Measurements from ENCODE around the gene FBXO42. TPM values are rescaled to one million over a fixed set of nuclear protein-coding genes. Genes with fewer than 3 reads are reported as not detected.

FBXO42 gene
- total and polyA plus RNA-seq, 2 of the 8 experiments (the other 6 are each of a cell fraction or from before 2014, with no cell fraction given) = 15.1 to 17.0 TPM

GRCh38 chr1:16300436-16300835, 51.8 kb downstream of the FBXO42 start:
- Histone ChIP-seq H2BK15ac (ENCODE audit: low read length) (no peak overlapping the region), H2BK120ac (replicated peaks; ENCODE audit: low read depth, low read length) (no peak overlapping the region), H2AK5ac (ENCODE audit: low read depth, low read length) (no peak overlapping the region), H3K18ac (ENCODE audit: extremely low read depth, low read length) (no peak overlapping the region), H2BK12ac (ENCODE audit: low read depth, low read length) (no peak overlapping the region), H3K27ac (ENCODE audit: low read depth, low read length) (no peak overlapping the region), H3K9me3 (ENCODE audit: insufficient read depth in 2 of 2, low read depth in 1 of 2, low read length in 1 of 2) (no peaks in the 10 kb centered on the region), H4K8ac (ENCODE audit: extremely low read depth, insufficient read depth, low read length) (no peak overlapping the region), H4K91ac (replicated peaks; ENCODE audit: insufficient read length, low read length) (no peak overlapping the region), H3K27me3 (replicated peaks in 1 of 4; ENCODE audit: control insufficient read depth in 3 of 4, extremely low read depth in 1 of 4, insufficient read depth in 3 of 4, low read length in 3 of 4) (no peaks in the 10 kb centered on the region), H4K20me1 (replicated peaks in 1 of 2; ENCODE audit: control insufficient read depth in 1 of 2, insufficient read depth in 2 of 2, low read length in 2 of 2) (peaks cover 3 to 4% of the 10 kb centered on the region in 2 experiments), H2BK20ac (ENCODE audit: low read length) (no peak overlapping the region), H3K36me3 (ENCODE audit: control insufficient read depth in 2 of 4, insufficient read depth in 4 of 4, low read length in 3 of 4) (peaks cover 6 to 23% (median 8%) of the 10 kb centered on the region in 4 experiments; a peak in 5 of 8 replicates), H2AFZ (ENCODE audit: low read length) (no peak overlapping the region), H3K79me1 (ENCODE audit: low read depth, low read length) (no peaks in the 10 kb centered on the region), H3K14ac (ENCODE audit: insufficient read length) (no peak overlapping the region), H3K56ac (replicated peaks; ENCODE audit: insufficient read length, low read depth, low read length) (no peak overlapping the region), H3K23me2 (ENCODE audit: low read depth, low read length) (no peaks in the 10 kb centered on the region), H3K9ac (replicated peaks in 1 of 4; ENCODE audit: extremely low read depth in 1 of 4, low read depth in 3 of 4, low read length in 3 of 4) (no peak overlapping the region), H2BK5ac (ENCODE audit: low read depth, low read length) (no peak overlapping the region), H4K5ac (ENCODE audit: insufficient read length, low read depth, low read length) (no peak overlapping the region), H3K4me2 (ENCODE audit: insufficient read depth in 1 of 2, low read depth in 2 of 2, low read length in 2 of 2) (no peak overlapping the region), H3K4ac (replicated peaks; ENCODE audit: insufficient read length, low read depth, low read length) (no peak overlapping the region), H3K4me3 (ENCODE audit: extremely low read depth in 1 of 4, insufficient read depth in 2 of 4, low read depth in 3 of 4, low read length in 4 of 4) (no peak overlapping the region), H3K79me2 (ENCODE audit: control insufficient read depth in 1 of 2, insufficient read depth in 2 of 2, low read length in 2 of 2) (no peaks in the 10 kb centered on the region), H3K4me1 (replicated peaks in 1 of 4; ENCODE audit: control insufficient read depth in 3 of 4, insufficient read depth in 4 of 4, low read length in 3 of 4) (peaks cover 0 to 3% (median 0%) of the 10 kb centered on the region in 4 experiments; a peak in 1 of 7 replicates), H3K23ac (ENCODE audit: insufficient read length) (no peak overlapping the region)
- CTCF ChIA-PET (ENCODE audit: partially characterized antibody) = interaction anchor here (0.6 kb wide), 1 partner anchor 99 kb away, joined by 4 read pairs; no protein-coding TSS in a partner anchor
- 80% methylated on average over 3 of the region's 3 CpGs; no CpG with 5 or more reads in 1 of the 2 experiments for WGBS, 2 experiments (ENCODE audit: extremely low coverage in 1 of 2, insufficient coverage in 1 of 2, insufficient read length in 1 of 2, insufficient replicate concordance in 2 of 2, low coverage in 1 of 2, low lambda C conversion rate in 2 of 2, missing lambda C conversion rate in 1 of 2)
- FAIRE-seq (no peak), DNase-seq (ENCODE audit: low read depth in 1 of 2, low spot score in 2 of 2) (no peak)
- POLR2A ChIA-PET (ENCODE audit: partially characterized antibody) = no interaction called here
- no peak for TF ChIP-seq ATF3 (IDR thresholded peaks at IDR 0.05; ENCODE audit: insufficient read depth, low read depth, low read length)
